ENCODE results near the gene DDX41. TPM values are rescaled to one million over a fixed set of nuclear protein-coding genes. Genes with fewer than 3 reads are reported as not detected.

Gene DDX41
- total RNA-seq, 1 donor from 2014 or later: 125 TPM

- no peak for DNase-seq (ENCODE audit: extremely low spot score in 2 of 2)
- Histone ChIP-seq H3K27ac (no peak overlapping the region), H3K4me3 (no peak overlapping the region), H3K36me3 (peaks cover 0 to 49% of the 10 kb centered on the region in 2 donors), H3K9me3 (no peaks in the 10 kb centered on the region), H3K4me1 (peaks cover 10% of the 10 kb centered on the region), H3K27me3 (no peaks in the 10 kb centered on the region)
- intact Hi-C loops (cut with DNase I): no loop called here
- TF ChIP-seq POLR2A (IDR thresholded peaks at IDR 0.05): no peak
Observed at GRCh38 chr5:177510567-177511053, 6.2 kb downstream of the DDX41 start.

GRCh38 chr5:177509991-177510566 lies 6.7 kb downstream of the DDX41 start:
- Histone ChIP-seq H3K4me1 (peaks cover 5% of the 10 kb centered on the region), H3K9me3 (no peaks in the 10 kb centered on the region), H3K36me3 (peaks cover 0 to 44% of the 10 kb centered on the region in 2 donors), H3K4me3 (peak overlapping the region in 1 of 2 donors; percentile 19), H3K27ac (no peak overlapping the region), H3K27me3 (no peaks in the 10 kb centered on the region)
- intact Hi-C loops (cut with DNase I): no loop called here
- TF ChIP-seq POLR2AphosphoS5 (IDR thresholded peaks at IDR 0.05; ENCODE audit: insufficient read depth in 1 of 2, low read depth in 1 of 2) (no peak), POLR2A (IDR thresholded peaks at IDR 0.05) (no peak)
- TF ChIP-seq, protein P1, sequence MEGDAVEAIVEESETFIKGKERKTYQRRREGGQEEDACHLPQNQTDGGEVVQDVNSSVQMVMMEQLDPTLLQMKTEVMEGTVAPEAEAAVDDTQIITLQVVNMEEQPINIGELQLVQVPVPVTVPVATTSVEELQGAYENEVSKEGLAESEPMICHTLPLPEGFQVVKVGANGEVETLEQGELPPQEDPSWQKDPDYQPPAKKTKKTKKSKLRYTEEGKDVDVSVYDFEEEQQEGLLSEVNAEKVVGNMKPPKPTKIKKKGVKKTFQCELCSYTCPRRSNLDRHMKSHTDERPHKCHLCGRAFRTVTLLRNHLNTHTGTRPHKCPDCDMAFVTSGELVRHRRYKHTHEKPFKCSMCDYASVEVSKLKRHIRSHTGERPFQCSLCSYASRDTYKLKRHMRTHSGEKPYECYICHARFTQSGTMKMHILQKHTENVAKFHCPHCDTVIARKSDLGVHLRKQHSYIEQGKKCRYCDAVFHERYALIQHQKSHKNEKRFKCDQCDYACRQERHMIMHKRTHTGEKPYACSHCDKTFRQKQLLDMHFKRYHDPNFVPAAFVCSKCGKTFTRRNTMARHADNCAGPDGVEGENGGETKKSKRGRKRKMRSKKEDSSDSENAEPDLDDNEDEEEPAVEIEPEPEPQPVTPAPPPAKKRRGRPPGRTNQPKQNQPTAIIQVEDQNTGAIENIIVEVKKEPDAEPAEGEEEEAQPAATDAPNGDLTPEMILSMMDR (IDR thresholded peaks at IDR 0.05): no peak
- no peak for DNase-seq (ENCODE audit: extremely low spot score in 2 of 2)

DNA sequence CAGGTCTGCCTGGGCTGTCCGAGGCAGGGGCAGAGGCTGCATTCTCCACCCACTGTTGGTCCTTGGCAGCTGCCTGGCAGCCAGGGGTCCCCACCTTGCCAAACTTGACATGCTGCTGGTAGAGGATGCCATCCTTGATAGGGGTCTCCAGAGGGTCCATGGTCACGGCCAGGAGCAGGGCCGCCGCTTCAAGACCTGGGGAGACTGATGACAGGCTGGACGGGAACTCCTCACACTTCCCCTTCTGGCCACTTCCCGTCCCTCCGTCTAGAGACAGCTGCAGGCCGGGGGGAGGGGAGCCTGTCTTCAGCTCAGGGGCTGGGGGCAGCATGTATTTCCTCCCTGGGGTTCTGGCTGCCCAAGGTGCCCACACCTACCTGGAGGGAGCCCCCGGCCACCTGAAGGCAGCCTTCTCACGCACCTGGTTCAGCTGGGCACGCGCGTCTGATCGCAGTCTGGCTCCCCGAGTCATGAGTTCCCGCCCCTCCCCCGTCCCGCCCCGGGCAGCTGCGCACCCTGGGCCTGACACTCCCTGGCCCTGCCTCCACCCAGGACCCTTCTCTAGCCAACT lies 7.3 kb downstream of the DDX41 start, which contains the start of gene DOK3:
Gene DOK3, minus strand, starts transcription at position 446 of the 571 bp plus-strand sequence. Its CDS starts 286 bp downstream, at position 160.
- no peak for DNase-seq (ENCODE audit: extremely low spot score in 2 of 2)
- Histone ChIP-seq H3K36me3 (peaks cover 0 to 38% of the 10 kb centered on the region in 2 donors), H3K27me3 (no peaks in the 10 kb centered on the region), H3K4me3 (peak within 1 kb of the TSS in 1 of 2 donors; percentile 19), H3K27ac (no peak within 1 kb of the TSS), H3K9me3 (no peaks in the 10 kb centered on the region), H3K4me1 (peaks cover 5% of the 10 kb centered on the region)
- intact Hi-C loops (cut with DNase I): no loop called here
- TF ChIP-seq, protein P1 (IDR thresholded peaks at IDR 0.05): no peak
- TF ChIP-seq POLR2A (IDR thresholded peaks at IDR 0.05) (no peak), POLR2AphosphoS5 (IDR thresholded peaks at IDR 0.05; ENCODE audit: insufficient read depth in 1 of 2, low read depth in 1 of 2) (no peak)

GRCh38 chr5:177508837-177509236 lies 7.9 kb downstream of the DDX41 start:
- no peak for TF ChIP-seq POLR2A (IDR thresholded peaks at IDR 0.05)
- TF ChIP-seq, protein P1 (IDR thresholded peaks at IDR 0.05): no peak
- no peak for TF ChIP-seq POLR2AphosphoS5 (IDR thresholded peaks at IDR 0.05; ENCODE audit: insufficient read depth in 1 of 2, low read depth in 1 of 2)
- Histone ChIP-seq H3K36me3 (peaks cover 0 to 32% of the 10 kb centered on the region in 2 donors), H3K4me1 (peaks cover 5% of the 10 kb centered on the region), H3K27ac (no peak overlapping the region), H3K27me3 (no peaks in the 10 kb centered on the region), H3K9me3 (no peaks in the 10 kb centered on the region), H3K4me3 (peak overlapping the region in 1 of 2 donors; percentile 19)
- no peak for DNase-seq (ENCODE audit: extremely low spot score in 2 of 2)
- intact Hi-C loops (cut with DNase I): no loop called here

DNA sequence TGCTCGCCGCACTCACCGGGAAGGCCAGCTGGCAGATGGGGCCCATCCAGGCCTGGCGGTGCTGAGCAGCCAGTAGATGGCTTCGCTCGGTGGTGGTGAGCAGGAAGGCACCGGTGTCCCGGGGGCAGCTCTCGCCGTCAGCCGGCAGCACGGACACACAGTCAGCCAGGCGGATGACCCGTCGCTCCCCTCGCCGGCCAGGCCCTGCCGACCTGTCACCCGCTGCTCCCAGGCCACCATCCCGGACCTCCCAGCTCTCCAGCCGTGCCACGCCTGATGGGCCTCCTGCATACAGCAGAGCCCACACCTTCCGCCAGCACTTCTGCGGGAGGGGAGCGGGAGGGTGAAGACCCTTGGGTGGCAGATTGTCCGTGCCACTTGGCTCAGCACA lies 8.5 kb downstream of the DDX41 start:
- Histone ChIP-seq H3K4me1 (peaks cover 5% of the 10 kb centered on the region), H3K9me3 (no peaks in the 10 kb centered on the region), H3K27me3 (no peaks in the 10 kb centered on the region), H3K36me3 (peaks cover 0 to 25% of the 10 kb centered on the region in 2 donors), H3K27ac (no peak overlapping the region), H3K4me3 (peak overlapping the region in 1 of 2 donors; percentile 19)
- TF ChIP-seq, protein P1 (IDR thresholded peaks at IDR 0.05): no peak
- TF ChIP-seq POLR2AphosphoS5 (IDR thresholded peaks at IDR 0.05; ENCODE audit: insufficient read depth in 1 of 2, low read depth in 1 of 2) (no peak), POLR2A (IDR thresholded peaks at IDR 0.05) (no peak)
- DNase-seq (ENCODE audit: extremely low spot score in 2 of 2): no peak
- intact Hi-C loops (cut with DNase I): no loop called here

Measured in vagina (tissue), 2 donors.